DND-41 (cell line): ENCODE results near the gene AGO3.

Experiments used
- EZH2 ChIP-seq: IDR thresholded peaks from 3 replicates; pipeline ENCODE4 v1.6.1; 2012; ENCODE audit warnings: borderline replicate concordance, low read depth, mild to moderate bottlenecking, moderate library complexity, low read length, inconsistent platforms; ENCODE audit not compliant: severe bottlenecking
- TF ChIP-seq, protein P1 (sequence below): IDR thresholded peaks from 2 replicates; pipeline ENCODE4 v1.5.1; 2012; ENCODE audit warnings: borderline replicate concordance, low read length, moderate library complexity, mild to moderate bottlenecking; ENCODE audit not compliant: poor library complexity, severe bottlenecking; ENCODE audit errors: extremely low read depth

DNA sequence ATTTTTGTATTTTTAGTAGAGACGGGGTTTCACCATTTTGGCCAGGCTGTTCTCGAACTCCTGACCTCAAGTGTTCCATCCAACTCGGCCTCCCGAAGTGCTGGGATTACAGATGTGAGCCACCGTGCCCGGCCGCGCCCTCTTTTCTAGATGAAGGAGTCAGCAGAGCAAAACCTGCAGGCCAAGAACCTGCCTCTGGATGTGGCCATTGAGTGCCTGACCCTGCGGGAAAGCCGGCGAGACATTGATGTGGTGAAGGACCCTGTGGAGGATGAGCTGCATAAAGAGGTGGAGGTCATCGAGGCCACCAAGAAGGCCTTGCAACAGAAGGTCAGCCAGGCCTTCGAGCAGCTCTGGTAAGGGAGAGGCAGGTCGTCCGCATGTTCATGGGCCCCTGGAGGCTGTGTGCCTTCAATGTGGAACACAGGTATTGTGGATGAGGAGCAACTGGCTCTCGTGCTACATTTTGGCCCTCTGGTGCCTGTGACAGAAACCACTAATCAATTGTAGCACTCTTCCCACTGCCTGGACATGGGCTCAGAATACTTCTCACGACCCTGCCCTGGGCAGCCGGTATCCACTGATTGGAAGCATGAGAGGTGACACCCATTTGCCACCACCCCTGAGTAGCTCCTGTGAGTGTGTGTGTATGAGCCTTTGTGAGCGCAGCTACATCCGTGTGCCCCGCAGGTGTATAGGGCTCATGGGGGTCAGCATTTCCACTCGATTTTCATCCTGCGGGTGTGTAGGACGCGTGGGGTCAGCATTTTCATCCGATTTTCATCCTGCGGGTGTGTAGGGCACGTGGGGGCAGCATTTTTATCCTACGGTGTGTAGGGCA lies 155.0 kb downstream of the AGO3 start:
- TF ChIP-seq, protein P1, sequence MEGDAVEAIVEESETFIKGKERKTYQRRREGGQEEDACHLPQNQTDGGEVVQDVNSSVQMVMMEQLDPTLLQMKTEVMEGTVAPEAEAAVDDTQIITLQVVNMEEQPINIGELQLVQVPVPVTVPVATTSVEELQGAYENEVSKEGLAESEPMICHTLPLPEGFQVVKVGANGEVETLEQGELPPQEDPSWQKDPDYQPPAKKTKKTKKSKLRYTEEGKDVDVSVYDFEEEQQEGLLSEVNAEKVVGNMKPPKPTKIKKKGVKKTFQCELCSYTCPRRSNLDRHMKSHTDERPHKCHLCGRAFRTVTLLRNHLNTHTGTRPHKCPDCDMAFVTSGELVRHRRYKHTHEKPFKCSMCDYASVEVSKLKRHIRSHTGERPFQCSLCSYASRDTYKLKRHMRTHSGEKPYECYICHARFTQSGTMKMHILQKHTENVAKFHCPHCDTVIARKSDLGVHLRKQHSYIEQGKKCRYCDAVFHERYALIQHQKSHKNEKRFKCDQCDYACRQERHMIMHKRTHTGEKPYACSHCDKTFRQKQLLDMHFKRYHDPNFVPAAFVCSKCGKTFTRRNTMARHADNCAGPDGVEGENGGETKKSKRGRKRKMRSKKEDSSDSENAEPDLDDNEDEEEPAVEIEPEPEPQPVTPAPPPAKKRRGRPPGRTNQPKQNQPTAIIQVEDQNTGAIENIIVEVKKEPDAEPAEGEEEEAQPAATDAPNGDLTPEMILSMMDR = no peak
- TF ChIP-seq EZH2 = no peak
